Neural cell (in vitro differentiated cells): ENCODE measurements around the gene CDT1. TPM values are rescaled to one million over a fixed set of nuclear protein-coding genes. Genes with fewer than 3 reads are reported as not detected.

Source experiments
- H2AFZ ChIP-seq: fragments of 200-600, 300-800 bp; sonication (generic), shearing (Covaris generic); 2 replicates; pipeline ENCODE4 v1.6.0; 2014; ENCODE audit warnings: low read depth, mild to moderate bottlenecking, antibody characterized with exemption, low read length, moderate library complexity
- H3F3A ChIP-seq: fragments of 200-600 bp; shearing (Covaris generic); 2 replicates; pipeline ENCODE4 v1.6.1; 2016; ENCODE audit warnings: mild to moderate bottlenecking, moderate library complexity, mixed read lengths, antibody characterized with exemption, low read length; ENCODE audit not compliant: insufficient read depth, poor library complexity, severe bottlenecking
- H3K27ac ChIP-seq: fragments of 200-600, 300-800 bp; sonication (generic), shearing (Covaris generic); 2 replicates; pipeline ENCODE4 v1.5.1; 2014; ENCODE audit warnings: mild to moderate bottlenecking, low read length, moderate library complexity
- H3K27me3 ChIP-seq: fragments of 300-800, 200-600 bp; sonication (generic), shearing (Covaris generic); 2 replicates; pipeline ENCODE4 v1.6.0; 2014; ENCODE audit warnings: mild to moderate bottlenecking, low read depth, low read length, moderate library complexity; ENCODE audit not compliant: insufficient read depth
- H3K36me3 ChIP-seq: fragments of 300-800, 200-600 bp; sonication (generic), shearing (Covaris generic); 2 replicates; pipeline ENCODE4 v1.5.1; 2014; ENCODE audit warnings: mild to moderate bottlenecking, antibody characterized with exemption, low read length, moderate library complexity; ENCODE audit not compliant: insufficient read depth
- H3K4me2 ChIP-seq: fragments of 300-800, 200-600 bp; sonication (generic), shearing (Covaris generic); 2 replicates; pipeline ENCODE4 v1.6.0; 2014; ENCODE audit warnings: mild to moderate bottlenecking, low read length
- H3K4me3 ChIP-seq: fragments of 300-800, 200-600 bp; sonication (generic), shearing (Covaris generic); 2 replicates; pipeline ENCODE4 v1.5.1; 2014; ENCODE audit warnings: mild to moderate bottlenecking, low read length, moderate library complexity
- H3K79me2 ChIP-seq: fragments of 200-600 bp; shearing (Covaris generic); replicated peaks from 2 replicates; pipeline ENCODE4 v1.6.0; 2014; ENCODE audit warnings: mild to moderate bottlenecking, low read length, moderate library complexity; ENCODE audit not compliant: insufficient read depth
- H3K9ac ChIP-seq: fragments of 300-800, 200-600 bp; sonication (generic), shearing (Covaris generic); 2 replicates; pipeline ENCODE4 v1.6.1; 2016; ENCODE audit warnings: mild to moderate bottlenecking, low read length, mixed read lengths
- H3K9me2 ChIP-seq: fragments of 200-600 bp; shearing (Covaris generic); 2 replicates; pipeline ENCODE4 v1.6.1; 2016; ENCODE audit warnings: mild to moderate bottlenecking, low read length, mixed read lengths; ENCODE audit not compliant: insufficient read depth
- H3K9me3 ChIP-seq: fragments of 200-600, 300-800 bp; sonication (generic), shearing (Covaris generic); 2 replicates; pipeline ENCODE4 v1.6.1; 2016; ENCODE audit warnings: mild to moderate bottlenecking, mixed run types, low read length, moderate library complexity, mixed read lengths
- H4K20me1 ChIP-seq: fragments of 200-600 bp; shearing (Covaris generic); 2 replicates; pipeline ENCODE4 v1.6.1; 2016; ENCODE audit warnings: mild to moderate bottlenecking, mixed run types; ENCODE audit not compliant: insufficient read depth
- EP300 ChIP-seq: fragments of 450-650 bp; conservative IDR thresholded peaks from 2 replicates; pipeline ENCODE4 v1.6.1; 2014; ENCODE audit warnings: antibody characterized with exemption, mild to moderate bottlenecking, moderate library complexity; ENCODE audit not compliant: poor library complexity, severe bottlenecking
- EZH2 ChIP-seq: fragments of 200-600, 300-800 bp; shearing (Covaris generic), sonication (generic); IDR thresholded peaks from 2 replicates; pipeline ENCODE4 v1.6.1; 2014; ENCODE audit warnings: antibody characterized with exemption, low read length, borderline replicate concordance, mild to moderate bottlenecking; ENCODE audit not compliant: insufficient read depth, poor library complexity, severe bottlenecking
- MXI1 ChIP-seq: fragments of 450-650 bp; conservative IDR thresholded peaks from 2 replicates; pipeline ENCODE4 v1.6.1; 2014; ENCODE audit warnings: antibody characterized with exemption, mild to moderate bottlenecking; ENCODE audit not compliant: poor library complexity, severe bottlenecking
- POLR2AphosphoS5 ChIP-seq: IDR thresholded peaks from 2 replicates; pipeline ENCODE4 v1.6.1; 2012
- RAD21 ChIP-seq: fragments of 450-650 bp; conservative IDR thresholded peaks from 2 replicates; pipeline ENCODE4 v1.6.1; 2014; ENCODE audit warnings: antibody characterized with exemption, mild to moderate bottlenecking, moderate library complexity
- SMC3 ChIP-seq: fragments of 450-650 bp; conservative IDR thresholded peaks from 2 replicates; pipeline ENCODE4 v1.6.1; 2014; ENCODE audit warnings: antibody characterized with exemption, mild to moderate bottlenecking, moderate library complexity; ENCODE audit not compliant: poor library complexity
- TAF1 ChIP-seq: IDR thresholded peaks from 2 replicates; pipeline ENCODE4 v1.6.1; 2012; ENCODE audit warnings: low read depth
- polyA plus RNA-seq: library from polyadenylated mRNA; depleted of rRNA; stranded (reverse); fragments of >200 nt; gene quantifications from 2 replicates; pipeline ENCODE4 v1.2.3, GENCODE V29; 2014
- TF ChIP-seq, protein P1 (sequence below): IDR thresholded peaks from 2 replicates; pipeline ENCODE4 v1.6.1; 2012; ENCODE audit warnings: borderline replicate concordance
- TF ChIP-seq, protein P2 (sequence below): fragments of 450-650 bp; IDR thresholded peaks from 2 replicates; pipeline ENCODE4 v1.5.1; 2014; ENCODE audit warnings: antibody characterized with exemption, mild to moderate bottlenecking, moderate library complexity; ENCODE audit not compliant: poor library complexity, severe bottlenecking

CDT1 gene
- polyA plus RNA-seq, 1 donor from 2014 or later: 1.0 TPM

DNA sequence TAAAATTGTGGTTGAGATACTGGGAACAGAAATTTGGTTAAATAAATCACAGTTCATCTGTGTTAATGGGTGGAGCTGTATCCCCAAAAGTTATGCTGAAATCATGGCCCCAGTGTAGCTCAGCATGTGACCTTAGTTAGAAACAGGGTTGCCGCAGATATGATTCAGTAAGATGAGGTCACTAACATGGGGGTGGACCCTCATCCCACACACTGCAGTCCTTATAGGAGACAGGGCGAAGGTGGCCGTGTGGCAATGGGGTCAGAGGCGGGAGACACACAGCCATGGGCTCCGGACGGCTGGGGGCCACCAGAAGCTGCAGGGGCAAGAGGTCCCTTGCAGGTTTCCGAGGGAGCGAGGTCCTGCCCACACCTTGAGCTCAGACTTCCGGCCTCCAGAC lies 42.5 kb downstream of the CDT1 start:
- Histone ChIP-seq H3K27me3 (no peaks in the 10 kb centered on the region), H4K20me1 (no peaks in the 10 kb centered on the region), H3K36me3 (no peaks in the 10 kb centered on the region), H3K4me3 (no peak overlapping the region), H3F3A (no peaks in the 10 kb centered on the region), H3K27ac (no peak overlapping the region), H3K9me3 (no peaks in the 10 kb centered on the region), H3K79me2 (no peaks in the 10 kb centered on the region), H2AFZ (no peak overlapping the region), H3K9me2 (no peaks in the 10 kb centered on the region), H3K4me2 (no peak overlapping the region), H3K9ac (no peak overlapping the region)
- no peak for TF ChIP-seq EZH2
- TF ChIP-seq SMC3: no peak
- TF ChIP-seq, protein P1, sequence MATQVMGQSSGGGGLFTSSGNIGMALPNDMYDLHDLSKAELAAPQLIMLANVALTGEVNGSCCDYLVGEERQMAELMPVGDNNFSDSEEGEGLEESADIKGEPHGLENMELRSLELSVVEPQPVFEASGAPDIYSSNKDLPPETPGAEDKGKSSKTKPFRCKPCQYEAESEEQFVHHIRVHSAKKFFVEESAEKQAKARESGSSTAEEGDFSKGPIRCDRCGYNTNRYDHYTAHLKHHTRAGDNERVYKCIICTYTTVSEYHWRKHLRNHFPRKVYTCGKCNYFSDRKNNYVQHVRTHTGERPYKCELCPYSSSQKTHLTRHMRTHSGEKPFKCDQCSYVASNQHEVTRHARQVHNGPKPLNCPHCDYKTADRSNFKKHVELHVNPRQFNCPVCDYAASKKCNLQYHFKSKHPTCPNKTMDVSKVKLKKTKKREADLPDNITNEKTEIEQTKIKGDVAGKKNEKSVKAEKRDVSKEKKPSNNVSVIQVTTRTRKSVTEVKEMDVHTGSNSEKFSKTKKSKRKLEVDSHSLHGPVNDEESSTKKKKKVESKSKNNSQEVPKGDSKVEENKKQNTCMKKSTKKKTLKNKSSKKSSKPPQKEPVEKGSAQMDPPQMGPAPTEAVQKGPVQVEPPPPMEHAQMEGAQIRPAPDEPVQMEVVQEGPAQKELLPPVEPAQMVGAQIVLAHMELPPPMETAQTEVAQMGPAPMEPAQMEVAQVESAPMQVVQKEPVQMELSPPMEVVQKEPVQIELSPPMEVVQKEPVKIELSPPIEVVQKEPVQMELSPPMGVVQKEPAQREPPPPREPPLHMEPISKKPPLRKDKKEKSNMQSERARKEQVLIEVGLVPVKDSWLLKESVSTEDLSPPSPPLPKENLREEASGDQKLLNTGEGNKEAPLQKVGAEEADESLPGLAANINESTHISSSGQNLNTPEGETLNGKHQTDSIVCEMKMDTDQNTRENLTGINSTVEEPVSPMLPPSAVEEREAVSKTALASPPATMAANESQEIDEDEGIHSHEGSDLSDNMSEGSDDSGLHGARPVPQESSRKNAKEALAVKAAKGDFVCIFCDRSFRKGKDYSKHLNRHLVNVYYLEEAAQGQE: no peak
- TF ChIP-seq EP300: no peak
- no peak for TF ChIP-seq POLR2AphosphoS5
- no peak for TF ChIP-seq RAD21
- no peak for TF ChIP-seq MXI1
- no peak for TF ChIP-seq TAF1

DNA sequence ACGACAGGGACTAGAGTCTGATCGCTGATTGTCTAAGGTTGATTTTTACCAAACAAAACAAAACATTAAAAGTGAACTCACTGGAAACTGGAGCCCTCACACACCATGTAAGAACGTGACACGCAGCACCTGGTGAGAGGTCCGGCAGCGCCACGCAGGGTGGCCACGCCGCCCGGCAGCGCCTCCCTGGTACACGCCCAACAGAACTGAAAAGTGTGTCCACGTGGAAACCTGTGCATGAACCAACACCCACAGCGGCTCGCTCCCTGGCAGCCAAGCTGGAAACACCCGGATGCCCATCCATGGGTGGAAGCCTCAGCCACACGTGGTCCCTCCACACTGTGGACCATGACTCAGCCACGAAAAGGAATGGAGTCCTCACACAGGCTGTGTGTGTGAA lies 44.1 kb downstream of the CDT1 start:
- H4K20me1 ChIP-seq: no peaks in the 10 kb centered on the region
- no peak overlapping the region for H2AFZ ChIP-seq
- no peak overlapping the region for H3K9ac ChIP-seq
- H3K4me3 ChIP-seq: no peak overlapping the region
- no peak overlapping the region for H3K27ac ChIP-seq
- H3K36me3 ChIP-seq: no peaks in the 10 kb centered on the region
- H3K9me2 ChIP-seq: no peaks in the 10 kb centered on the region
- no peaks in the 10 kb centered on the region for H3F3A ChIP-seq
- H3K4me2 ChIP-seq: no peak overlapping the region
- TF ChIP-seq, protein P2, sequence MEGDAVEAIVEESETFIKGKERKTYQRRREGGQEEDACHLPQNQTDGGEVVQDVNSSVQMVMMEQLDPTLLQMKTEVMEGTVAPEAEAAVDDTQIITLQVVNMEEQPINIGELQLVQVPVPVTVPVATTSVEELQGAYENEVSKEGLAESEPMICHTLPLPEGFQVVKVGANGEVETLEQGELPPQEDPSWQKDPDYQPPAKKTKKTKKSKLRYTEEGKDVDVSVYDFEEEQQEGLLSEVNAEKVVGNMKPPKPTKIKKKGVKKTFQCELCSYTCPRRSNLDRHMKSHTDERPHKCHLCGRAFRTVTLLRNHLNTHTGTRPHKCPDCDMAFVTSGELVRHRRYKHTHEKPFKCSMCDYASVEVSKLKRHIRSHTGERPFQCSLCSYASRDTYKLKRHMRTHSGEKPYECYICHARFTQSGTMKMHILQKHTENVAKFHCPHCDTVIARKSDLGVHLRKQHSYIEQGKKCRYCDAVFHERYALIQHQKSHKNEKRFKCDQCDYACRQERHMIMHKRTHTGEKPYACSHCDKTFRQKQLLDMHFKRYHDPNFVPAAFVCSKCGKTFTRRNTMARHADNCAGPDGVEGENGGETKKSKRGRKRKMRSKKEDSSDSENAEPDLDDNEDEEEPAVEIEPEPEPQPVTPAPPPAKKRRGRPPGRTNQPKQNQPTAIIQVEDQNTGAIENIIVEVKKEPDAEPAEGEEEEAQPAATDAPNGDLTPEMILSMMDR: no peak
- TF ChIP-seq EZH2 (no peak), MXI1 (no peak), SMC3 (no peak), EP300 (no peak), TAF1 (no peak), POLR2AphosphoS5 (no peak), RAD21 (no peak)
- TF ChIP-seq, protein P1: no peak
- H3K79me2 ChIP-seq: no peaks in the 10 kb centered on the region
- H3K27me3 ChIP-seq: no peaks in the 10 kb centered on the region
- no peaks in the 10 kb centered on the region for H3K9me3 ChIP-seq
